Hematopoietic multipotent progenitor cell treated with erythropoietin and hydrocortisone succinate and interleukin-3 and kit ligand, for 4 days (in vitro differentiated cells): ENCODE results near the gene FBXO42.
"Not testable (repeated sequence)": the region's sequence is repeated elsewhere in the genome, so short reads cannot be mapped to it uniquely, and the experiment has no call there.

Experiments used
- DNase-seq: peaks from one replicate; pipeline ENCODE4 v3.0.0-alpha.2; 2015

Gene FBXO42

GRCh38 chr1:16371725-16372124 is 19.4 kb upstream of the FBXO42 start:
- DNase-seq: peak; percentile 61

GRCh38 chr1:16369821-16370220 is 17.5 kb upstream of the FBXO42 start:
- no peak for DNase-seq

GRCh38 chr1:16367968-16368890 is 15.9 kb upstream of the FBXO42 start:
- peak; percentile 48 for DNase-seq

- peak; percentile 94 for DNase-seq
Observed at GRCh38 chr1:16367258-16367967, 15.1 kb upstream of the FBXO42 start.

- DNase-seq: peak; percentile 100
Observed at GRCh38 chr1:16366722-16367257, 14.5 kb upstream of the FBXO42 start, which contains the start of gene SZRD1. SZRD1 (plus strand) TSS chr1:16367242; CDS start chr1:16367258, 16 bp downstream.

GRCh38 chr1:16365146-16365498 is 12.8 kb upstream of the FBXO42 start:
- peak; percentile 54 for DNase-seq

GRCh38 chr1:16356867-16357266 is 4.6 kb upstream of the FBXO42 start:
- no peak for DNase-seq

- DNase-seq: no peak
Observed at GRCh38 chr1:16354619-16355018, 2.3 kb upstream of the FBXO42 start.

GRCh38 chr1:16352842-16353535 is 709 bp upstream of the FBXO42 start:
- DNase-seq: peak; percentile 49

- DNase-seq: peak; percentile 43
Observed at GRCh38 chr1:16351456-16351993, 755 bp downstream of the FBXO42 start.

GRCh38 chr1:16349847-16350406 is 2.4 kb downstream of the FBXO42 start:
- DNase-seq: no peak

- no peak for DNase-seq
Observed at GRCh38 chr1:16348414-16349182, 3.7 kb downstream of the FBXO42 start.

GRCh38 chr1:16343276-16343675 is 9.0 kb downstream of the FBXO42 start:
- DNase-seq: not testable (repeated sequence)

- DNase-seq: no peak
Observed at GRCh38 chr1:16342331-16343062, 9.8 kb downstream of the FBXO42 start.

- DNase-seq: no peak
Observed at GRCh38 chr1:16340673-16341072, 11.6 kb downstream of the FBXO42 start.

GRCh38 chr1:16338961-16339360 is 13.3 kb downstream of the FBXO42 start:
- DNase-seq: no peak

GRCh38 chr1:16334655-16335340 is 17.5 kb downstream of the FBXO42 start:
- DNase-seq: no peak

GRCh38 chr1:16326833-16327404 is 25.4 kb downstream of the FBXO42 start:
- DNase-seq: peak; percentile 17

GRCh38 chr1:16324456-16324890 is 27.8 kb downstream of the FBXO42 start:
- no peak for DNase-seq
